HG02943 (cell line): ENCODE results near the gene MMEL1.
A peak's percentile ranks its signal among the peaks of the same experiment; 100 is the strongest.

Experiments used
- ATAC-seq: cut with Tn5 transposase; IDR thresholded peaks from one replicate; pipeline ENCODE4 v1.9.1; 2021; ENCODE audit warnings: mild to moderate bottlenecking, low read depth, moderate library complexity; ENCODE audit not compliant: unreplicated experiment

MMEL1 gene

GRCh38 chr1:2592672-2593071 lies 40.1 kb downstream of the MMEL1 start:
- no peak for ATAC-seq

GRCh38 chr1:2591581-2592261 lies 41.1 kb downstream of the MMEL1 start:
- ATAC-seq: no peak

GRCh38 chr1:2591233-2591580 lies 41.6 kb downstream of the MMEL1 start:
- ATAC-seq: no peak

- ATAC-seq: no peak
Measured at GRCh38 chr1:2590233-2591141, 42.3 kb downstream of the MMEL1 start.

- ATAC-seq: no peak
Measured at GRCh38 chr1:2589431-2590232, 43.2 kb downstream of the MMEL1 start.

GRCh38 chr1:2588661-2589430 lies 44.0 kb downstream of the MMEL1 start:
- ATAC-seq: no peak

GRCh38 chr1:2587860-2588571 lies 44.8 kb downstream of the MMEL1 start:
- ATAC-seq: no peak

- peak; percentile 6 for ATAC-seq
Measured at GRCh38 chr1:2587071-2587859, 45.6 kb downstream of the MMEL1 start.

- peak; percentile 55 for ATAC-seq
Measured at GRCh38 chr1:2586154-2587070, 46.4 kb downstream of the MMEL1 start, which contains the start of gene PRXL2B. Gene PRXL2B, plus strand, starts transcription at chr1:2586777. Its CDS starts 109 bp downstream, at chr1:2586886.

- ATAC-seq: no peak
Measured at GRCh38 chr1:2585318-2586092, 47.3 kb downstream of the MMEL1 start.

GRCh38 chr1:2584686-2585317 lies 48.0 kb downstream of the MMEL1 start:
- no peak for ATAC-seq

GRCh38 chr1:2583871-2584351 lies 48.9 kb downstream of the MMEL1 start:
- ATAC-seq: no peak

GRCh38 chr1:2583331-2583791 lies 49.5 kb downstream of the MMEL1 start:
- no peak for ATAC-seq

GRCh38 chr1:2582391-2582790 lies 50.4 kb downstream of the MMEL1 start:
- ATAC-seq: no peak

- no peak for ATAC-seq
Measured at GRCh38 chr1:2580691-2581090, 52.1 kb downstream of the MMEL1 start.

- ATAC-seq: no peak
Measured at GRCh38 chr1:2578758-2579118, 54.1 kb downstream of the MMEL1 start.
